Nephron (organoid): ENCODE measurements around the gene RAP1B.

Source experiments
- H3K27ac Mint-ChIP-seq, 3 experiments: 2 replicates each; pipeline ENCODE4 v1.8.0; 2020; ENCODE audit warnings: mixed read lengths in 3 of 3, mild to moderate bottlenecking in 2 of 3, moderate library complexity in 1 of 3
- H3K27me3 Mint-ChIP-seq: 2 replicates; pipeline ENCODE4 v1.8.0; 2021; ENCODE audit warnings: low read depth, mild to moderate bottlenecking, moderate library complexity, mixed read lengths
- H3K36me3 Mint-ChIP-seq: 2 replicates; pipeline ENCODE4 v1.8.0; 2020; ENCODE audit warnings: low read depth, mixed read lengths
- H3K4me1 Mint-ChIP-seq: 2 replicates; pipeline ENCODE4 v1.8.0; 2020; ENCODE audit warnings: mixed read lengths
- H3K4me3 Mint-ChIP-seq, 3 experiments: 2 replicates each; pipeline ENCODE4 v1.8.0; 2020; ENCODE audit warnings: mild to moderate bottlenecking in 3 of 3, mixed read lengths in 3 of 3, moderate library complexity in 2 of 3
- H3K9me3 Mint-ChIP-seq: 2 replicates; pipeline ENCODE4 v1.8.0; 2020; ENCODE audit warnings: mixed read lengths
- CTCF ChIP-seq, 3 experiments: fragments of 200-600 bp; sonication (generic); IDR thresholded peaks; one replicate each; pipeline ENCODE4 v1.5.0; 2021; ENCODE audit warnings: antibody characterized with exemption in 3 of 3; ENCODE audit not compliant: unreplicated experiment in 3 of 3

Gene RAP1B

GRCh38 chr12:68648179-68648578, 37.5 kb downstream of the RAP1B start:
- Mint-ChIP-seq H3K27ac (no peak overlapping the region), H3K36me3 (peaks cover 41% of the 10 kb centered on the region)

GRCh38 chr12:68665016-68665569, 54.4 kb downstream of the RAP1B start:
- no peak for TF ChIP-seq CTCF (IDR thresholded peaks at IDR 0.05; ENCODE audit: unreplicated experiment in 3 of 3)
- H3K36me3 Mint-ChIP-seq, result peaks cover 14% of the 10 kb centered on the region
- H3K27ac Mint-ChIP-seq, result peak overlapping the region in 1 of 3 experiments; percentile 3
- no peaks in the 10 kb centered on the region for H3K4me1 Mint-ChIP-seq
- H3K9me3 Mint-ChIP-seq, result no peaks in the 10 kb centered on the region
- no peaks in the 10 kb centered on the region for H3K27me3 Mint-ChIP-seq
- no peak overlapping the region for H3K4me3 Mint-ChIP-seq

More at GRCh38 chr12:68648179-68648578, 37.5 kb downstream of the RAP1B start:
- Mint-ChIP-seq H3K4me1 (no peaks in the 10 kb centered on the region), H3K27me3 (no peaks in the 10 kb centered on the region), H3K9me3 (no peaks in the 10 kb centered on the region), H3K4me3 (no peak overlapping the region)
- no peak for TF ChIP-seq CTCF (IDR thresholded peaks at IDR 0.05; ENCODE audit: unreplicated experiment in 3 of 3)

- Mint-ChIP-seq H3K4me1 (no peaks in the 10 kb centered on the region), H3K27ac (peak overlapping the region in 1 of 3 experiments; percentile 1), H3K36me3 (peaks cover 6% of the 10 kb centered on the region), H3K27me3 (no peaks in the 10 kb centered on the region), H3K4me3 (no peak overlapping the region), H3K9me3 (no peaks in the 10 kb centered on the region)
- TF ChIP-seq CTCF (IDR thresholded peaks at IDR 0.05; ENCODE audit: unreplicated experiment in 3 of 3), result no peak
Observed at GRCh38 chr12:68667291-68667690, 56.6 kb downstream of the RAP1B start.

GRCh38 chr12:68667896-68668295, 57.2 kb downstream of the RAP1B start:
- H3K4me1 Mint-ChIP-seq, result no peaks in the 10 kb centered on the region
- no peaks in the 10 kb centered on the region for H3K27me3 Mint-ChIP-seq
- H3K9me3 Mint-ChIP-seq, result no peaks in the 10 kb centered on the region
- H3K36me3 Mint-ChIP-seq, result peaks cover 6% of the 10 kb centered on the region
- H3K27ac Mint-ChIP-seq, result peak overlapping the region; percentile 1 to 78 (median 69)
- no peak overlapping the region for H3K4me3 Mint-ChIP-seq
- no peak for TF ChIP-seq CTCF (IDR thresholded peaks at IDR 0.05; ENCODE audit: unreplicated experiment in 3 of 3)

GRCh38 chr12:68671179-68671578, 60.5 kb downstream of the RAP1B start:
- no peaks in the 10 kb centered on the region for H3K36me3 Mint-ChIP-seq
- H3K4me1 Mint-ChIP-seq, result no peaks in the 10 kb centered on the region
- no peak overlapping the region for H3K27ac Mint-ChIP-seq
- TF ChIP-seq CTCF (IDR thresholded peaks at IDR 0.05; ENCODE audit: unreplicated experiment in 3 of 3), result no peak
- H3K4me3 Mint-ChIP-seq, result no peak overlapping the region
- no peaks in the 10 kb centered on the region for H3K9me3 Mint-ChIP-seq
- H3K27me3 Mint-ChIP-seq, result no peaks in the 10 kb centered on the region

GRCh38 chr12:68673788-68674187, 63.1 kb downstream of the RAP1B start:
- no peak overlapping the region for H3K27ac Mint-ChIP-seq
- H3K36me3 Mint-ChIP-seq, result no peaks in the 10 kb centered on the region
- no peaks in the 10 kb centered on the region for H3K4me1 Mint-ChIP-seq
- TF ChIP-seq CTCF (IDR thresholded peaks at IDR 0.05; ENCODE audit: unreplicated experiment in 3 of 3), result no peak
- H3K9me3 Mint-ChIP-seq, result no peaks in the 10 kb centered on the region
- H3K27me3 Mint-ChIP-seq, result no peaks in the 10 kb centered on the region
- no peak overlapping the region for H3K4me3 Mint-ChIP-seq
